ENCODE measurements around the gene GRID1. TPM values are rescaled to one million over a fixed set of nuclear protein-coding genes. Genes with fewer than 3 reads are reported as not detected.

The GRID1 gene
- total RNA-seq, 1 donor from 2014 or later, result not detected

GRCh38 chr10:86348321-86349210, 18.0 kb downstream of the GRID1 start:
- H3K36me3 Mint-ChIP-seq (ENCODE audit: low read depth), result no peaks in the 10 kb centered on the region
- ChIA-PET POLR2A (no interaction called here), CTCF (no interaction called here)
- H3K27me3 Mint-ChIP-seq, result peaks cover 18% of the 10 kb centered on the region
- intact Hi-C loops (cut with micrococcal nuclease), result no loop called here
- H3K27ac Mint-ChIP-seq, result no peak overlapping the region
- H3K9me3 Mint-ChIP-seq, result no peaks in the 10 kb centered on the region
- no peak for DNase-seq
- ATAC-seq (ENCODE audit: low read depth), result no peak
- H3K4me3 Mint-ChIP-seq, result no peak overlapping the region
- no peaks in the 10 kb centered on the region for H3K4me1 Mint-ChIP-seq
- no peak for TF ChIP-seq CTCF (IDR thresholded peaks at IDR 0.05)

GRCh38 chr10:86347856-86348255, 18.7 kb downstream of the GRID1 start:
- Mint-ChIP-seq H3K36me3 (ENCODE audit: low read depth) (no peaks in the 10 kb centered on the region), H3K4me3 (no peak overlapping the region), H3K4me1 (no peaks in the 10 kb centered on the region), H3K9me3 (no peaks in the 10 kb centered on the region), H3K27ac (no peak overlapping the region), H3K27me3 (peaks cover 18% of the 10 kb centered on the region)
- ATAC-seq (ENCODE audit: low read depth) (no peak), DNase-seq (peak; percentile 2)
- intact Hi-C loops (cut with micrococcal nuclease), result no loop called here
- POLR2A ChIA-PET, result no interaction called here
- no peak for TF ChIP-seq CTCF (IDR thresholded peaks at IDR 0.05)
- CTCF ChIA-PET, result no interaction called here

DNA sequence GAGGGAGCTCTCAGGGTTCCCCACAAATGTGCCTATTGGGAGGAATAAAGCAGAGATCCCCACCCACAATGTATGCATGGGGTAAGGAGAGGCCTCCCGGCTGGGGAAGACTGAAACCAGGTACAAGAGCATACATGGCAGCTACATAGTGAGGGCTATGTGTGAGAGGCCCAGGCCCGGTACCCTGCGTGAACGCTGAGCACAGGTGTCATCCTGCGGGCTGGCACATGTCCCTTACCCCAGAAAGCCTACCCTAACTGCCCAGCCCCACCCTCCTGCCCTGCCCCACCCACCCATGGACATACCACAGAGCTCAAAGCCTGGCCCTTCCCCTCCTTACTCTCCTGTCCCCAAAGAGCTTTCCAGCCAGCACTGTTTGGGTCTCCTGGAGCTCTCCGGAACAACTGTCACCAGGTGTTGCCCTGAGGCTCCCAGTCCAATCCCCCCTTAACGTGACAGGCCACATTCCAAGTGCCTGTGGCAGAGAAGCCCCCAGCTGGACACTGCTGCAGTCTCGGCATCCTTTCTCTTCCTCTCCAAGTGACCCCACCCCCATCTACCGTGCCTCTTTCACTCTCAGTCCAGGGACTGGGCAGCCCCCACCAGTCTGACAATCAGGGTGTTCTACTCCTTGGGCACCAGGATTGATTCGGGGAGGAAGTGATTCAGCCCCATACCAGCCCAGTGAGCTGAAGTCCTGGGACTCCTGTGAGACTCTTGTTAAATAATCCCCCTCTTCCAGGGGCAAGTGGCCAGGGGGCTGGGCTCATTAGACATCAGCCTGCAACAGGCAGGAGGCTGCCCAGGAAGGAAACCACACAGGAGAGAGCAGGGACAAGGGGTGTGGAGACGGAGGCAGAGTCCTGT, 19.6 kb downstream of the GRID1 start:
- TF ChIP-seq CTCF (IDR thresholded peaks at IDR 0.05), result no peak
- intact Hi-C loops (cut with micrococcal nuclease), result no loop called here
- ChIA-PET CTCF (no interaction called here), POLR2A (no interaction called here)
- H3K4me3 Mint-ChIP-seq, result no peak overlapping the region
- no peak overlapping the region for H3K27ac Mint-ChIP-seq
- H3K9me3 Mint-ChIP-seq, result no peaks in the 10 kb centered on the region
- peaks cover 15% of the 10 kb centered on the region for H3K27me3 Mint-ChIP-seq
- H3K36me3 Mint-ChIP-seq (ENCODE audit: low read depth), result no peaks in the 10 kb centered on the region
- H3K4me1 Mint-ChIP-seq, result no peaks in the 10 kb centered on the region
- ATAC-seq (ENCODE audit: low read depth) (no peak), DNase-seq (no peak)

DNA sequence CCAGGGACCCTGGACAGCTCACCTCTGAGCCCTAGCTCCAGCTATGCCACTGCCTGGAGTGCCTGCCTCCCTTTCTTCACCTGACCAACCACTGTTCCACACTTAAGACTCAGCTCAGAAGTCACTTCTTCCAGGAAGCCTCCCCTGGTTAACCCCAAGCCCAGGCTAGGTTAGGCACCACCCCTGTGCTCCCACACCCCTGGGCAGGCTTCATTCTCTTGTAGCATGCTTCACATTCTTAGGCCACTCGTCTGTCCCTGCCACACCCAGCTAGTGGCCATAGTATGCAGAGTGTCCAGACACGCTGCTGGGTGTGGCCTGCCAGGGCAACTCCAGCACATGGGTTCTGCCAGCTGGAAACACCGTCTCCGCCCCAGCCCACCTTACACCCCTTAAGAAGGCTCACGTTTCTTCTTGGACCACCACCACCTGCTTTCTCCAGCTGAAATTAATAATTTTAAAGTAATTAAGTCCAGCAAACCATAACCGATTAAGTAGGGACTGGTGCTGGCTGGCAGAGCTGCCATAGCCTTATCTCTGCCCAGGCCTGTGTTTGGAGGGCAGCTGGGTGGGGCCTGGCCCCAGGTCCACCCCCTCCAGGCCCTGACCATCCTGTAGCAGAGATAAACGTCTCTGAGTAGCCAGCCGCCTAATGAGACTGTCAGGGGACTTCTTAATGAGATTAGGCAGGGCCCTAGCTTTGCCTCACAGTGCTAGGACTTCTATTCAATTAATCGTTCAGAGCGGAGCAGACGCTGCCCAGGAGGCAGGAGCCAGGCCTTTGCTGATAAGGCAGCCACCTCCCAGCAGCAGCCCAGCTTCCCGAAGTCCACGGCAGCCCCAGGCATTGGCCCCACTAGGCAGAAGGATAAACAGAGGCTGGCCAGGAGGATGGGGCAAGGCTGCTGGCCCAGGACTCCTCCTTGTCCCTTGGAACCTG, 20.5 kb downstream of the GRID1 start:
- ATAC-seq (ENCODE audit: low read depth) (no peak), DNase-seq (peak; percentile 3)
- intact Hi-C loops (cut with micrococcal nuclease), result no loop called here
- H3K27me3 Mint-ChIP-seq, result peaks cover 12% of the 10 kb centered on the region
- no peaks in the 10 kb centered on the region for H3K36me3 Mint-ChIP-seq (ENCODE audit: low read depth)
- no peak overlapping the region for H3K4me3 Mint-ChIP-seq
- no peak for TF ChIP-seq CTCF (IDR thresholded peaks at IDR 0.05)
- POLR2A ChIA-PET, result no interaction called here
- CTCF ChIA-PET, result no interaction called here
- no peaks in the 10 kb centered on the region for H3K4me1 Mint-ChIP-seq
- no peak overlapping the region for H3K27ac Mint-ChIP-seq
- H3K9me3 Mint-ChIP-seq, result no peaks in the 10 kb centered on the region

Measured in activated B cell treated with CpG ODN at 0.5 μM for 24 hours (primary cell).